NCI-H82 treated with DMSO at 0.1 percent for 48 hours (cell line): ENCODE data around the gene ST3GAL4.

Experiments used
- DNase-seq: peaks from one replicate; lab custom pipeline; 2025; ENCODE audit not compliant: unreplicated experiment; lab: John Stamatoyannopoulos, UW

Gene ST3GAL4

GRCh38 chr11:126405374-126405773, 49.9 kb downstream of the ST3GAL4 start:
- DNase-seq = no peak

GRCh38 chr11:126405906-126406305, 50.4 kb downstream of the ST3GAL4 start:
- DNase-seq = no peak

GRCh38 chr11:126406368-126406767, 50.9 kb downstream of the ST3GAL4 start:
- no peak for DNase-seq

- peak; percentile 73 for DNase-seq
These were observed 51.6 kb downstream of the ST3GAL4 start for GRCh38 chr11:126407101-126407521.

GRCh38 chr11:126407682-126408288, 52.3 kb downstream of the ST3GAL4 start:
- no peak for DNase-seq

- DNase-seq = no peak
These were observed 53.0 kb downstream of the ST3GAL4 start for GRCh38 chr11:126408496-126408895.

GRCh38 chr11:126408901-126409619, 53.6 kb downstream of the ST3GAL4 start:
- DNase-seq = no peak

- no peak for DNase-seq
These were observed 54.1 kb downstream of the ST3GAL4 start for GRCh38 chr11:126409620-126409985.

- no peak for DNase-seq
These were observed 55.2 kb downstream of the ST3GAL4 start for GRCh38 chr11:126410649-126411048.

GRCh38 chr11:126411971-126412381, 56.5 kb downstream of the ST3GAL4 start:
- DNase-seq = no peak

GRCh38 chr11:126413426-126413825, 57.9 kb downstream of the ST3GAL4 start:
- DNase-seq = no peak

GRCh38 chr11:126413843-126414405, 58.4 kb downstream of the ST3GAL4 start:
- DNase-seq = no peak

- no peak for DNase-seq
These were observed 59.1 kb downstream of the ST3GAL4 start for GRCh38 chr11:126414615-126415014.

GRCh38 chr11:126415128-126415527, 59.6 kb downstream of the ST3GAL4 start:
- DNase-seq = no peak

- no peak for DNase-seq
These were observed 60.4 kb downstream of the ST3GAL4 start for GRCh38 chr11:126415669-126416420.

- DNase-seq = peak; percentile 33
These were observed 61.1 kb downstream of the ST3GAL4 start for GRCh38 chr11:126416542-126417090.

- DNase-seq = no peak
These were observed 61.8 kb downstream of the ST3GAL4 start for GRCh38 chr11:126417091-126417862.

GRCh38 chr11:126418887-126419286, 63.4 kb downstream of the ST3GAL4 start:
- DNase-seq = no peak

GRCh38 chr11:126419801-126420697, 64.6 kb downstream of the ST3GAL4 start:
- DNase-seq = no peak
